Thymus (tissue), 11 donors: Measurements from ENCODE around the gene PXDN. TPM values are rescaled to one million over a fixed set of nuclear protein-coding genes. Genes with fewer than 3 reads are reported as not detected.

Experiments
- DNase-seq, 9 donors: peaks; one replicate each; pipeline ENCODE4 v3.0.0-alpha.2; 2013; ENCODE audit warnings: low spot score in 9 of 9, low read depth in 6 of 9, missing footprints in 1 of 9
- H3K27ac ChIP-seq, 2 donors: one replicate each; pipeline ENCODE4 v1.5.1; 2013; ENCODE audit warnings: control low read depth in 1 of 2, low read depth in 1 of 2, low read length in 1 of 2, mild to moderate bottlenecking in 1 of 2, moderate library complexity in 1 of 2
- H3K27me3 ChIP-seq, 2 donors: one replicate each; pipeline ENCODE4 v1.5.1; 2013; ENCODE audit warnings: low read length in 1 of 2; ENCODE audit not compliant: control insufficient read depth in 2 of 2, insufficient read depth in 1 of 2
- H3K36me3 ChIP-seq, 2 donors: one replicate each; pipeline ENCODE4 v1.5.1; 2013; ENCODE audit warnings: low read length in 1 of 2, mild to moderate bottlenecking in 1 of 2, moderate library complexity in 1 of 2; ENCODE audit not compliant: control insufficient read depth in 2 of 2, insufficient read depth in 2 of 2
- H3K4me1 ChIP-seq, 2 donors: one replicate each; pipeline ENCODE4 v1.5.1; 2013; ENCODE audit warnings: low read length in 2 of 2; ENCODE audit not compliant: control insufficient read depth in 2 of 2, insufficient read depth in 2 of 2
- H3K4me3 ChIP-seq, 2 donors: one replicate each; pipeline ENCODE4 v1.5.1; 2013; ENCODE audit warnings: low read length in 2 of 2, control low read depth in 1 of 2, mild to moderate bottlenecking in 1 of 2
- H3K9me3 ChIP-seq, 2 donors: one replicate each; pipeline ENCODE4 v1.5.1; 2013; ENCODE audit warnings: low read length in 1 of 2, mild to moderate bottlenecking in 1 of 2; ENCODE audit not compliant: control insufficient read depth in 2 of 2, insufficient read depth in 1 of 2
- WGBS: extraction: QIAGEN DNeasy Blood & Tissue Kit; methylation state at CpG from one replicate; pipeline ENCODE4 v1.1.7; 2013; 5-methylcytosine and 5-hydroxymethylcytosine counted together
- polyA plus RNA-seq: library from polyadenylated mRNA; stranded (reverse); fragments of 200-250 nt; gene quantifications from one replicate; pipeline ENCODE4 v1.2.3, GENCODE V29; 2013
- total RNA-seq: library from RNA; stranded (reverse); fragments of 120-200 nt; gene quantifications from one replicate; pipeline ENCODE4 v1.2.4, GENCODE V29; 2013
- donor health status: healthy.

Gene PXDN
- total and polyA plus RNA-seq, 2 donors: 3.1 to 6.4 TPM

DNA sequence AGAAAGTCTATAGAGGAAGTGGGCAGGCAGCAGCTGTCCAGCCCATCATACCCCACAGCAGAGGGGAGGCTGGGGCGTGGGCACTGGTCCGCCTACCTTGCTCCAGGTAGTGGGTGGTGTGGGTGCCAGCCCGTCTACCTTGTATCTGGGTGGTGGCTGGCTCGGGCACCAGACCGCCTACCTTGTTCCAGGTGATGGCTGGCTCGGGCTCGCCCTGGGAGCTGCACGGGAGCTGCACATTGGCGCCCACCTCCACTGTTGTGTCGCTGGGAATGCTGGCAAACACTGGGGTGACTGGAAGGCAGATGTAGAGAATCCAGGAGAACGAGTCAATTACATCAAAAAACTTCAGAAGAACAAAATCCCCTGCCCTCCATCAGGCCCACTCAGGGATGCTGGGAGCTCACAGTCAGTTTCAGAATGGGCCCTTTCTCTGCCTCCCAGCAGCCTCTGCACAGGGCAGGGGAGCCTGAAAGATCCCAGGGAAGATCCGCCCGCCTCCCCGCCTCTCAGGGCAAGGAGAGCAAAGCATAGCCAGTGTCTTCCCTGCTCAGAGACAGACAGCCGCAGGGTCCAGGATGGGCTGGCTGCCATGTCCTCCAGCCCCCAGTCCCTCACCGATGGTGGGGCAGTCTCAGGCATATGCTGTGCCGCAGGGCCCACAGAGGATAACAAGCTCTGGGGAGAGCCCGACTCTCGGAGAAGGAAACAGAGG is 82.3 kb downstream of the PXDN start:
- 97% methylated on average over 19 of the region's 19 CpGs for WGBS
- H3K9me3 ChIP-seq: no peaks in the 10 kb centered on the region
- H3K27me3 ChIP-seq: no peaks in the 10 kb centered on the region
- H3K4me3 ChIP-seq: no peak overlapping the region
- H3K36me3 ChIP-seq: no peaks in the 10 kb centered on the region
- DNase-seq: no peak
- no peak overlapping the region for H3K27ac ChIP-seq
- no peaks in the 10 kb centered on the region for H3K4me1 ChIP-seq

DNA sequence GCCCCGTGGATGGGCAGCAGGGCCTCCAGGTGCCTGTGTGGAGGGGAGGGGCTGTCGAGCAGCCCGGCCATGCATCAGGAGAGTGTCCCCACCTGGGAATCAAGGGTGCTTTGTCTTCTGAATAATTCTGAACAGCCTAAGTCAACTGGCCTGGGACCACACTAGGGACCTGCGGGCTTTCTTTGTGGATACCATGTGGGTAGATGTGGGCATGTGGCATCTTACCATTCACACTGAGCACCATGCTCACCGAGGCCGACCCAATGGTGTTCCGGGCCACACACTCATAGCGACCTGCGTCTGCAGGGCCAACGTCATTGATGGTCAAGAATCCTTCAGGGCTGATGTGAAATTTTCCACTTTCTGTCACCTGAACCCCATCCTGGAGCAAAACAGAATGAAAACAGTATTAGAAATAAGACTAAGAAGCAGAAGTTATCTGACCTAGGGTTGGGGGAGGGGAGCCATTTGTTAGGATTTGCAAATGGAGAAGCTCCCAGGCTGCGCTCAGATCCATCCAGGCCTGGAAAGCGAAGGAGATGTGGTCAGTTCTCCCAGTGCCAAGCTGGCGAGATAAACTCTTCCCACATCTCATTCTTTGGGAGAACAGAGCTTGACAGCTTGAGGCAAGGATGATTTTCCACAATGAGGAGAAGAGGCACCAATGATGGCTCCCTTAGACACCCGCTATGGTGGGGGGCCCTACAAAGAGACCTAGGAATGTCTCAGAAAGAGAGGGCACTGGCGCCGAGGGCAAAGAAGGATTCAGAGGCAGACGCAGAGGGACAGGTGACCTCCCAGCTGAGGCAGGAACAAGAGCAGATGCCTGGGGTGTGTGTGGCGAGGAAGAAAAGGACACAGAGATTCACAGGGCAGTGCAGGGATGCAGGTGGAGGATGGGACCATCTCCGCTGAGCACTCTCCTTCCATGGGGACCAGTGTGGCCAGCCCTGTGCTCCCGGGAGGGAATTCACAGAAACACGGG is 83.4 kb downstream of the PXDN start:
- Histone ChIP-seq H3K27me3 (no peaks in the 10 kb centered on the region), H3K36me3 (no peaks in the 10 kb centered on the region), H3K9me3 (no peaks in the 10 kb centered on the region), H3K27ac (no peak overlapping the region), H3K4me3 (no peak overlapping the region), H3K4me1 (no peaks in the 10 kb centered on the region)
- WGBS: 96% methylated on average over 21 of the region's 21 CpGs
- DNase-seq: no peak

DNA sequence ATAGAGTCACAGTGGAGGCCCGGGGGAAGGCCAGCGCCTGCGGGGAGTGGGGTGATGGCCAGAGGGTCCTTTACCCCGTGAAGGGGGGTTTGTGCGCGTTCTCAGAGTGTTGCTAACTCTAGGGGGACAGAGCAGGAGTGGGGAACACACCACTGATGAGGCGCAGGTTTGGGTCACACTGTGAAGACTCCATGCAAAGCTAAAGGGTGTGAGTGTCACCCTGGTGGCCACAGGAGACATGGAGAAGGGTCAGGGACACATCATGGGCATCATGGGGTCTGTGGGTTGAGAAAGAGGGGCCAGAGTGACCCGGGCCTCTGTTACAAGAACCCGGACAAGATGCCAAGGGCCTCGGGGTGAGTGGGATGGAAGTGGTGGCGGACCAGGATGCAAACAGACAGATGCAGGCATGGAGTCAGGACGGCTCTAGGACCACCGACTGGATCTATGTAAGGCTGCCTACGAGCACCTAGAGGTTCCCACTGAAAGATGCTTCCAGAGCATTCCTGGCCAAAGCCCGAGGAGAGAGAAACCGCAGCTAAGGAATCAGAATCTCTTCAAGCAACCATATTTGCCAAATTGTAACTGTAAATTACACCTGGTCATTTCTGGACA is 84.3 kb downstream of the PXDN start:
- H3K9me3 ChIP-seq: no peaks in the 10 kb centered on the region
- DNase-seq: no peak
- H3K27me3 ChIP-seq: no peaks in the 10 kb centered on the region
- H3K4me1 ChIP-seq: no peaks in the 10 kb centered on the region
- no peak overlapping the region for H3K4me3 ChIP-seq
- 95% methylated on average over 16 of the region's 16 CpGs for WGBS
- H3K27ac ChIP-seq: no peak overlapping the region
- no peaks in the 10 kb centered on the region for H3K36me3 ChIP-seq

DNA sequence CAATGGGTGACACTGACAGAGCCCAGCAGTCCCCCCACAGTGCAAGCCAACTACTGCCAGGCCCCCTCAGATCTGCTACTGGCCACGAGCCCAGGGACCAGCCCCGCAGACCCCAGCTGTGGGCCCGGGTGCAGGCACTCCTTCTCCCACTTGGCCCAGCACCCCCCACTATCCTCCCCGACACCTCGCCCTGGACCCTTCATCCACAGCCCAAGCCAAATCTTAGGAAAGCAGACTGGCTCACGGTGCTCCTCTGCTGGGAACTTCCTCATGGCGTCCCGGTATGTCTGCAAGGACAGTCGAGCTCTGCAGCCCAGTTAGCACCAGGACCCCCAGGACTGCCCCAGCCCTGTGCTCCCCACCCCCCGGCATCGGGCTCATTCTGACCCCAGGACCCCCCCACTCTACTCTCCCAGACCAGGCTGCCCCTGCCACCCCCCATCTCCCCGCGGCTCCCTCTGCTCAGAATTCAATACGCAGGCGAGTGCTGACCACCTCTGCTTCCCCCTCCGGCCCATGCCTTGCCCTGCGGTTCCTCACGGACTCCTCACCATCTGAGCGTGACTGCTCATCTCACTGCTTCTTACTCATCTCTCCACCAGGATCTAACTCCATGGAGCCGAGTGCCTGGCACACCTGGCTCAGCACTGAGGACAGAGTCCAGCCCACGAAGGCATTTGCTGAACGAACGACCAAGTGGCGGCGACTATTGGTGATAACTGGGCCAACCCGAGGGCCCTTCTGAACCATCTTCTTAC is 85.7 kb downstream of the PXDN start:
- WGBS: 94% methylated on average over 26 of the region's 26 CpGs
- Histone ChIP-seq H3K27me3 (no peaks in the 10 kb centered on the region), H3K9me3 (no peaks in the 10 kb centered on the region), H3K36me3 (no peaks in the 10 kb centered on the region), H3K27ac (no peak overlapping the region), H3K4me3 (no peak overlapping the region), H3K4me1 (no peaks in the 10 kb centered on the region)
- no peak for DNase-seq

DNA sequence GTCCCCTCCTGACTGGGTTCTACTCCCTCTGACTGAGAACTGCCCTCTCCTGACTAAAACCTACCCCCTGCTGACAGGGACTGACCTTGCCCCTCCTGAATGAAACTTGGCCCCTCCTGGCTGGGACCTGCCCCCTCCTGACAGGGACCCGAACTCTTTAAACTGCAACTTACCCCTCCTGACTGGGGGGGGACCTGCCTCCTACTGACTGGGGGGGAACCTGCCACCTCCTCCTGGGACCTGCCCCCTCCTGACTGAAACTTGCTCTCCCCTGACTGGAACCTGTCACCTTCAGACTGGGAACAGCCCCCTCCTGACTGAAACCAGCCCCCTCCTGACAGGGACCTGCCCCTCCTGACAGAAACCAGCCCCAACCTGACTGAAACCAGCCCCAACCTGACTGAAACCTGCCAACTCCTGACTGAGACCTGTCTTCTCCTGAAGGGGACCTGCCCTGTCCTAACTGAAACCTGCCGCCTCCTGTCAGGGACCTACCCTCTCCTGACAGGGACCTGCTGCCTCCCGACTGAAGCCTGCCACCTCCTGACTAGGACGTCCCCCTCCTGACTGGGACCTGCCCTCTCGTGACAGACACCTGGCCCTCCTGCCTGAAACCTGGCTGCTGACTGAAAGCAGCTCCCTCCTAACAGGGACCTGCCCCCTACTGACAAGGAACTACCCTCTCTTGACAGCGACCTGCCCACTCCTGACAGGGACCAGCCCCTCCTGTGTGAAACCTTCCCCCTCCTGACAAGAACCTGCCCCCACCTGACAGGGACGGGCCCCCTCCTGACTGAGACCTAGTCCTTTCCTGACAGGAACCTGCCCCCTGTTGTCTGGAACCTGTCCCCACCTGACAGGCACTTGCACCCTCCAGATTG is 87.1 kb downstream of the PXDN start:
- H3K4me3 ChIP-seq: no peak overlapping the region
- 81% methylated on average over 7 of the region's 7 CpGs for WGBS
- no peak overlapping the region for H3K27ac ChIP-seq
- no peaks in the 10 kb centered on the region for H3K4me1 ChIP-seq
- no peaks in the 10 kb centered on the region for H3K9me3 ChIP-seq
- H3K27me3 ChIP-seq: no peaks in the 10 kb centered on the region
- DNase-seq: no peak
- H3K36me3 ChIP-seq: no peaks in the 10 kb centered on the region

DNA sequence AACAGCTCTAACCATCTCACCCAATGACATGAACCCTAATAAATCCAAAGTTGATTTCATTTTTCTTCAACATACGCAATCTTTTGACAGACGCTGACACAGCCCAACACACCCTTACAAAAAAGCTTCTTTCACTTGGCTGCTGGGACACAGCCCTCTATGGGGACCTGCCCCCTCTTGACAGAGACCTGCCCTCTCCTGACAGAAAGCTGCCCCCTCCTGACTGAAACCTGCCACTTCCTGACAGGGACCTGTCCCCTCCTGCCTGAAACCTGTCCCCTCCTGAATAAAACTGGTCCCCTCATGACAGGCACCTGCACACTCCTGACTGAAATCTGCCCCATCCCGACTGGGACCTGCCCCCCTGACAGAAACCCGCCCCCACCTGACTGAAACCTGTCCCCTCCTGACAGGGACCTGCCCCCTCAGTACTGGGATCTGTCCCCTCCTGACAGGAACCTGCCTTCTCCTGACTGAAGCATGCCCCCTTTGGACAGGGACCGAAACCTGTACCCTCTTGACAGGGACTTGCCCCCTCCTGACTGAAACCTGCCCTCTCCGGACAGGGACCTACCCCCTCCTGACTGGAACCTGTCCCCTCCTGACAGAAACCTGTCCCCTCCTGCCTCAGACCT is 87.9 kb downstream of the PXDN start:
- DNase-seq: no peak
- Histone ChIP-seq H3K9me3 (no peaks in the 10 kb centered on the region), H3K4me3 (no peak overlapping the region), H3K36me3 (no peaks in the 10 kb centered on the region), H3K4me1 (no peaks in the 10 kb centered on the region), H3K27ac (no peak overlapping the region), H3K27me3 (no peaks in the 10 kb centered on the region)
- 92% methylated on average over 6 of the region's 6 CpGs for WGBS

DNA sequence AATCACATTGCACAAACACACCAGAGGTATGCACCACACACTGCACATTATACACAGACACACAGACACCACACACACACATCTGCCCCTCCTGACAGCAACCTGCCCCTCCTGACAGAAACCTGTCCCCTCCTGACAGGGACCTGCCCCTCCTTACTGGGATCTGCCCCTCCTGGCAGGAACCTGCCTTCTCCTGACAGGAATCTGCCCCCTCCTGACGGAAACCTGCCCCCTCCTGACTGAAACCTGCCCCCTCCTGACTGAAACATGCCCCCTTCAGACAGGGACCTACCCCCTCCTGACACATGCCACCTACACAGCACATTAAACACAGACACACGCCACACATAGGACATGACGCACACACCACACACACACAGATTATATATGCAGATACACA is 88.9 kb downstream of the PXDN start:
- Histone ChIP-seq H3K4me3 (no peak overlapping the region), H3K36me3 (no peaks in the 10 kb centered on the region), H3K27ac (no peak overlapping the region), H3K4me1 (no peaks in the 10 kb centered on the region), H3K9me3 (no peaks in the 10 kb centered on the region), H3K27me3 (no peaks in the 10 kb centered on the region)
- 97% methylated on average over 3 of the region's 3 CpGs for WGBS
- no peak for DNase-seq
